ENCODE measurements around the gene CASTOR1.

- TF ChIP-seq CTCF (IDR thresholded peaks at IDR 0.05) (no peak), POLR2A (IDR thresholded peaks at IDR 0.05) (no peak), POLR2AphosphoS5 (IDR thresholded peaks at IDR 0.05) (no peak)
These were observed 7.0 kb upstream of the CASTOR1 start for GRCh38 chr22:30296324-30296723.

All from sigmoid colon (tissue), 4 donors.